Endothelial cell of umbilical vein (primary cell): Measurements from ENCODE around the gene MID1. TPM values are rescaled to one million over a fixed set of nuclear protein-coding genes. Genes with fewer than 3 reads are reported as not detected.

ENCODE experiments used
- BruUV-seq: library from RNA; stranded (reverse); fragments of 400-500 nt; replicated peaks from 2 replicates; lab custom pipeline; 2021; lab: Mats Ljungman, UMichigan
- CTCF ChIA-PET: fragments of 300-600, 350-600 bp; sonication (Branson Sonifier 250); formaldehyde crosslinking; loops from one replicate; lab custom pipeline; 2021; ENCODE audit warnings: antibody characterized with exemption, inconsistent platforms; lab: Charles Lee
- POLR2A ChIA-PET: fragments of 300-600, 350-600 bp; sonication (Branson Sonifier 250); formaldehyde crosslinking; loops from one replicate; lab custom pipeline; 2021; ENCODE audit warnings: antibody characterized with exemption, inconsistent platforms; lab: Charles Lee
- DNase-seq: peaks from one replicate; pipeline ENCODE4 v3.0.0-alpha.2; 2011; ENCODE audit warnings: low read depth, low spot score
- FAIRE-seq: peaks from 2 replicates; lab custom pipeline; 2011; peaks lifted over from hg19 to GRCh38; lab: Jason Lieb, UNC
- H2AFZ ChIP-seq: 2 replicates; pipeline ENCODE4 v1.6.0; 2012; ENCODE audit warnings: low read depth, low read length, control low read depth, inconsistent platforms
- H3K27ac ChIP-seq: 2 replicates; pipeline ENCODE4 v1.5.1; 2011; ENCODE audit warnings: low read depth, mild to moderate bottlenecking, control low read depth, low read length, moderate library complexity; ENCODE audit not compliant: insufficient read depth
- H3K27me3 ChIP-seq, 2 experiments: 2 replicates each; pipeline versions ENCODE4 v1.6.0 to v1.6.1; 2011; ENCODE audit warnings: low read length in 2 of 2, mixed read lengths in 1 of 2; ENCODE audit not compliant: control insufficient read depth in 2 of 2, insufficient read depth in 2 of 2
- H3K36me3 ChIP-seq, 2 experiments: 2 replicates in 1 of 2; 3 replicates in 1 of 2; pipeline ENCODE4 v1.5.1; 2011; ENCODE audit warnings: low read length in 2 of 2, mild to moderate bottlenecking in 1 of 2, moderate library complexity in 1 of 2; ENCODE audit not compliant: control insufficient read depth in 2 of 2, insufficient read depth in 2 of 2; ENCODE audit errors: extremely low read depth in 1 of 2
- H3K4me1 ChIP-seq: 3 replicates; pipeline ENCODE4 v1.5.1; 2011; ENCODE audit warnings: mild to moderate bottlenecking, low read length; ENCODE audit not compliant: control insufficient read depth, insufficient read depth; ENCODE audit errors: extremely low read depth
- H3K4me2 ChIP-seq: 2 replicates; pipeline ENCODE4 v1.6.1; 2011; ENCODE audit warnings: low read length, control low read depth, mixed read lengths; ENCODE audit not compliant: insufficient read depth
- H3K4me3 ChIP-seq, 3 experiments: fragments of 200-600 bp in 1 of 3; sonication (generic), shearing (Covaris generic) in 1 of 3; replicated peaks in 1 of 3; 2 replicates each; pipeline ENCODE4 v1.5.1; 2011 to 2016; ENCODE audit warnings: control low read depth in 3 of 3, low read length in 3 of 3, mild to moderate bottlenecking in 2 of 3, inconsistent platforms in 1 of 3, low read depth in 1 of 3, moderate library complexity in 1 of 3; ENCODE audit not compliant: insufficient read depth in 1 of 3
- H3K79me2 ChIP-seq: 2 replicates; pipeline ENCODE4 v1.6.0; 2012; ENCODE audit warnings: low read length, inconsistent platforms; ENCODE audit not compliant: control insufficient read depth, insufficient read depth
- H3K9ac ChIP-seq: replicated peaks from 2 replicates; pipeline ENCODE3; 2011; ENCODE audit warnings: low read length, control low read depth; ENCODE audit not compliant: insufficient read depth; ENCODE audit errors: extremely low read depth
- H3K9me1 ChIP-seq: replicated peaks from 3 replicates; pipeline ENCODE4 v1.6.0; 2011; ENCODE audit warnings: mild to moderate bottlenecking, low read length; ENCODE audit not compliant: control insufficient read depth, insufficient read depth; ENCODE audit errors: extremely low read depth
- H3K9me3 ChIP-seq: replicated peaks from 2 replicates; pipeline ENCODE4 v1.5.1; 2012; ENCODE audit warnings: low read length, inconsistent platforms; ENCODE audit not compliant: control insufficient read depth, insufficient read depth
- H4K20me1 ChIP-seq: replicated peaks from 2 replicates; pipeline ENCODE3; 2011; ENCODE audit warnings: mild to moderate bottlenecking, low read length; ENCODE audit not compliant: control insufficient read depth, insufficient read depth; ENCODE audit errors: extremely low read depth
- FOS ChIP-seq: IDR thresholded peaks from 2 replicates; pipeline ENCODE4 v1.6.1; 2011; ENCODE audit warnings: mild to moderate bottlenecking, low read length, moderate library complexity, borderline replicate concordance; ENCODE audit not compliant: insufficient read depth
- GATA2 ChIP-seq: IDR thresholded peaks from 2 replicates; pipeline ENCODE4 v1.7.0; 2011; ENCODE audit warnings: low read depth, mild to moderate bottlenecking, moderate library complexity, mixed read lengths, low read length; ENCODE audit not compliant: insufficient read length, insufficient read depth
- POLR2AphosphoS5 ChIP-seq: IDR thresholded peaks from 2 replicates; pipeline ENCODE4 v1.6.1; 2012; ENCODE audit warnings: low read depth, mild to moderate bottlenecking, control low read depth, low read length, moderate library complexity; ENCODE audit not compliant: insufficient read depth
- dilution Hi-C: fragments of 300-500 bp; cut with MboI; formaldehyde crosslinking; loops from one replicate; pipeline ENCODE4 v1.15.0; 2019; ENCODE audit warnings: low sequenced_read_pairs; ENCODE audit not compliant: extremely low pct_ligation_motif_present
- intact Hi-C: fragments of 100-400 bp; cut with micrococcal nuclease; formaldehyde crosslinking; loops from one replicate; pipeline ENCODE4 v1.10.0; 2022
- polyA plus RNA-seq, 4 experiments: library from polyadenylated mRNA; depleted of rRNA in 3 of 4; stranded (reverse) in 3 of 4; unstranded in 1 of 4; fragments of >200 nt; gene quantifications; 2 replicates each; pipeline versions ENCODE4 v1.2.1 to v1.2.3, GENCODE V29; 2011 to 2012; ENCODE audit warnings: missing spikeins in 1 of 4
- total RNA-seq: library from RNA; stranded (reverse); gene quantifications from 2 replicates; pipeline ENCODE4 v1.2.3, GENCODE V29; 2021
- TF ChIP-seq, protein P1 (sequence below): IDR thresholded peaks from 2 replicates; pipeline ENCODE4 v1.6.1; 2011; ENCODE audit not compliant: insufficient read depth, insufficient read length

MID1 gene
- total and polyA plus RNA-seq, 2 donors (not counting 3 experiments of a cell fraction or from before 2014, with no cell fraction given), result 21.3 to 29.8 TPM

DNA sequence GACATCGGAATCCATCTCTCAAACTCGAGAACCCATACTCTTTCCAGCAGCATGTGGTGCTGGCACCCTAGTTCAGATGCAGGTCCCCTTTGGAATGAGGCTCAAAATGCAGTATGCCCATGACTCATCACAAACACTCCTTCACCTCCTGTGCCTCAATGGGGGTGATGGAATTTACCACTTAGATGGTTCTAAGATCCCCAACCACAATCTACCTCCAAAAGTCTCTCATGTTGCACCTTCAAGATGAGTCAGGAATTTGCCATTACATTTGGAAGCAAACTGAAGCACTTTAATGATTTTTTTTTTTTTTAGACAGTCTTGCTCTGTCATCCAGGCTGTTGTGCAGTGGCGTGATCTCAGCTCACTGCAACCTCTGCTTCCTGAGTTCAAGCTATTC is 8.5 kb upstream of the MID1 start:
- Histone ChIP-seq H3K27ac (no peak overlapping the region), H3K4me3 (no peak overlapping the region), H3K9ac (no peak overlapping the region), H4K20me1 (no peaks in the 10 kb centered on the region), H3K36me3 (no peaks in the 10 kb centered on the region), H3K4me2 (no peak overlapping the region), H3K27me3 (no peaks in the 10 kb centered on the region), H2AFZ (no peak overlapping the region), H3K4me1 (peaks cover 5% of the 10 kb centered on the region), H3K9me1 (no peaks in the 10 kb centered on the region), H3K9me3 (no peaks in the 10 kb centered on the region), H3K79me2 (no peaks in the 10 kb centered on the region)
- intact Hi-C loops (no loop called here), dilution Hi-C loops (no loop called here)
- POLR2A ChIA-PET, result no interaction called here
- TF ChIP-seq GATA2, result no peak
- DNase-seq, result no peak
- FAIRE-seq, result peak; percentile 56
- BruUV-seq, result no TSS peak
- CTCF ChIA-PET, result interaction anchor here (1.1 to 1.3 kb wide), 2 partner anchors 9 to 13 kb away, joined by 3 read pairs; partner anchors contain the start of gene MID1

DNA sequence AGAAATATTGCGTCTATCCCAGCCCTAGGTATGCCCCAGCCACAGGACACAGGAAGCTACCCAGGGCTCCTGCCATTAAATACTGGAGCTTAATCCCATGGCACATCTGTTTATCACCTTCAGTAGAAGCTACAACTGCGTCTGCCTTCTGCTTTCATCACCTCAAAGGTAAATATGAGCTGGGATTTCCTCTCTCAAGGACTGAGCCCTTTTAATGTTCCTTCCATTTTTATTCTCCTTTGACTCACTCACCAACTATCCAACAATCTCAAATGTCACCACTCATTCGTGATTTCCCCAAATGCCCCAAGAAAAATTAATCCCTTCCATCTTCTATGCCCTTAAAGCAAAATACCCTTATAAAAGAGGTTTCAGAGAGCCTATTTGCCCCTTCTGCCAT is 1.8 kb upstream of the MID1 start:
- CTCF ChIA-PET, result no interaction called here
- intact Hi-C loops (no loop called here), dilution Hi-C loops (no loop called here)

More for the DNA sequence above, 1.8 kb upstream of the MID1 start:
- Histone ChIP-seq H4K20me1 (no peaks in the 10 kb centered on the region), H3K4me3 (no peak overlapping the region), H2AFZ (no peak overlapping the region), H3K4me1 (peaks cover 15% of the 10 kb centered on the region), H3K9ac (no peak overlapping the region), H3K27ac (no peak overlapping the region), H3K9me3 (no peaks in the 10 kb centered on the region), H3K9me1 (no peaks in the 10 kb centered on the region), H3K4me2 (no peak overlapping the region), H3K27me3 (no peaks in the 10 kb centered on the region), H3K79me2 (peaks cover 8% of the 10 kb centered on the region), H3K36me3 (no peaks in the 10 kb centered on the region)
- DNase-seq, result no peak
- TF ChIP-seq, protein P1, sequence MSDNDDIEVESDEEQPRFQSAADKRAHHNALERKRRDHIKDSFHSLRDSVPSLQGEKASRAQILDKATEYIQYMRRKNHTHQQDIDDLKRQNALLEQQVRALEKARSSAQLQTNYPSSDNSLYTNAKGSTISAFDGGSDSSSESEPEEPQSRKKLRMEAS, result no peak
- TF ChIP-seq POLR2AphosphoS5 (no peak), FOS (no peak)
- no peak for FAIRE-seq
- no TSS peak for BruUV-seq
- POLR2A ChIA-PET, result no interaction called here
